ENCODE data around the gene CGB7. TPM values are rescaled to one million over a fixed set of nuclear protein-coding genes. Genes with fewer than 3 reads are reported as not detected.
"Not testable (repeated sequence)": the region's sequence is repeated elsewhere in the genome, so short reads cannot be mapped to it uniquely, and the experiment has no call there.

The CGB7 gene
- total and polyA plus RNA-seq, 9 of the 15 experiments (the other 6 are each of a cell fraction or from before 2014, with no cell fraction given) = not detected

- H3K9me1 ChIP-seq (ENCODE audit: control insufficient read depth, insufficient read depth, low read length); H2AFZ ChIP-seq (ENCODE audit: low read depth, low read length); H3K79me2 ChIP-seq (ENCODE audit: control insufficient read depth, insufficient read depth, low read length); POLR2A ChIA-PET; H3K9me3 ChIP-seq (replicated peaks; ENCODE audit: control insufficient read depth, insufficient read depth, low read depth, low read length); ATAC-seq; CTCF ChIA-PET (ENCODE audit: low intra/inter-chr PET ratio); H3K4me3 ChIP-seq; DNase-seq (ENCODE audit: extremely low read depth in 1 of 4, low spot score in 3 of 4); BruUV-seq (replicated peaks); H3K36me3 ChIP-seq (ENCODE audit: control insufficient read depth, insufficient read depth, low read length); H3K27ac ChIP-seq (ENCODE audit: extremely low read depth, low read depth, low read length); H3K4me2 ChIP-seq (ENCODE audit: insufficient read depth, low read length); in situ Hi-C loops (cut with MboI); FAIRE-seq; intact Hi-C loops (cut with micrococcal nuclease); H4K20me1 ChIP-seq (replicated peaks; ENCODE audit: control insufficient read depth, insufficient read depth, low read length); H3K9ac ChIP-seq (ENCODE audit: insufficient read depth in 1 of 2, low read depth in 2 of 2, low read length in 2 of 2); H3K27me3 ChIP-seq (ENCODE audit: control insufficient read depth in 2 of 2, insufficient read depth in 2 of 2, low read length in 2 of 2): not testable (repeated sequence)
- H3K4me1 ChIP-seq (replicated peaks in 1 of 2; ENCODE audit: control insufficient read depth in 2 of 2, insufficient read depth in 2 of 2, low read length in 2 of 2) = peaks cover 6 to 16% of the 10 kb centered on the region in 2 experiments; a peak in 4 of 5 replicates
- WGBS (ENCODE audit: insufficient coverage, low coverage, missing lambda C conversion rate) = 0% methylated on average over 2 of the region's 6 CpGs
Measured at GRCh38 chr19:49025088-49025487, 32.5 kb downstream of the CGB7 start.

GRCh38 chr19:49024233-49024632 is 33.3 kb downstream of the CGB7 start, which contains the start of gene CGB3:
Gene CGB3, minus strand, starts transcription at chr19:49024333. Its CDS starts 362 bp downstream, at chr19:49023971.
- ATAC-seq; CTCF ChIA-PET (ENCODE audit: low intra/inter-chr PET ratio); H3K9me3 ChIP-seq (replicated peaks; ENCODE audit: control insufficient read depth, insufficient read depth, low read depth, low read length); H3K4me2 ChIP-seq (ENCODE audit: insufficient read depth, low read length); FAIRE-seq; H3K4me3 ChIP-seq; intact Hi-C loops (cut with micrococcal nuclease); BruUV-seq (replicated peaks); H3K9me1 ChIP-seq (ENCODE audit: control insufficient read depth, insufficient read depth, low read length); H4K20me1 ChIP-seq (replicated peaks; ENCODE audit: control insufficient read depth, insufficient read depth, low read length); H3K79me2 ChIP-seq (ENCODE audit: control insufficient read depth, insufficient read depth, low read length); H2AFZ ChIP-seq (ENCODE audit: low read depth, low read length); DNase-seq (ENCODE audit: extremely low read depth in 1 of 4, low spot score in 3 of 4); H3K36me3 ChIP-seq (ENCODE audit: control insufficient read depth, insufficient read depth, low read length); in situ Hi-C loops (cut with MboI); POLR2A ChIA-PET; H3K27ac ChIP-seq (ENCODE audit: extremely low read depth, low read depth, low read length); H3K9ac ChIP-seq (ENCODE audit: insufficient read depth in 1 of 2, low read depth in 2 of 2, low read length in 2 of 2); H3K27me3 ChIP-seq (ENCODE audit: control insufficient read depth in 2 of 2, insufficient read depth in 2 of 2, low read length in 2 of 2): not testable (repeated sequence)
- WGBS (ENCODE audit: insufficient coverage, low coverage, missing lambda C conversion rate) = 3% methylated on average over 9 of the region's 15 CpGs
- H3K4me1 ChIP-seq (replicated peaks in 1 of 2; ENCODE audit: control insufficient read depth in 2 of 2, insufficient read depth in 2 of 2, low read length in 2 of 2) = peaks cover 6 to 19% of the 10 kb centered on the region in 2 experiments; a peak in 4 of 5 replicates
